Measurements from ENCODE around the gene PLCG2.

- TF ChIP-seq POLR2A (IDR thresholded peaks at IDR 0.05; ENCODE audit: low read length) (no peak), GATA1 (IDR thresholded peaks at IDR 0.05; ENCODE audit: low read depth, low read length) (no peak)
These were observed 6.2 kb downstream of the PLCG2 start for GRCh38 chr16:81785138-81785924.
